ENCODE data around the gene SSBP2.

The SSBP2 gene

DNA sequence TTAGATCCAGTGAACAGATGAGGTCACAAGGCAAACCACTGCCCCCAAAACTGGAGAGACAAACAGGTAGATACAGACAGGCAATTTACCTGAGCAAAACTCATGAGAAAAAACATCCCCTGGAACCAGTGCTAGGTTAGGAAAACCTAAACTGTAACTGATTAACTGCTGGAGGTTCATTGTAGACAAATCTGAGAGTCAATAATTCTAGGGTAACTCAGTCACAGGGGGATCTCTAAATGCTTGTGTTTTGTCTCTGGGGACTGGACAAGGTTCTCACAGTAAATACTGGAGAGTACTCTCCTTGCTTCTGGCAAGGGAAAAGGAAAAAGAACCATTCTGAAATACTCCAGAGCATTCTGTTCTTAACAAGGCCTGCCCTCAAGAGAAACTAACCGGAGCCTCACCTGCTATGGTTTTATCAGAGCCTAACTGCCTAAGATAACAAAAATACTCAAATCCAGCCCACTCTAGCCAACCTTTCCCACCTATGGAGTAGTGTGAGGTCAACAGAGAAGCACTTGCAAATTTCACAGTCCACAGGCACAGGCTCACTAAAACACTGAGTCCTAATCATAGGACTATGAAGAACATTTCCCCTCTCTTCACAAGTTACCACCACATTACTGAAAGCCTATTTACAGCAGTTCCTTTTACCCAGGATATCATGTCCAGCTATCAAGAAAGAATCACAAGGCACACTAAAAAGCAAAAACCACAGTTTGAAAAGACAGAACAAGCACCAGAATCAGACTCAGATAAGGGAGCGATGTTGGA is 217.1 kb downstream of the SSBP2 start:
- DNase-seq (ENCODE audit: low read depth, low spot score): no peak
- TF ChIP-seq, protein P1, sequence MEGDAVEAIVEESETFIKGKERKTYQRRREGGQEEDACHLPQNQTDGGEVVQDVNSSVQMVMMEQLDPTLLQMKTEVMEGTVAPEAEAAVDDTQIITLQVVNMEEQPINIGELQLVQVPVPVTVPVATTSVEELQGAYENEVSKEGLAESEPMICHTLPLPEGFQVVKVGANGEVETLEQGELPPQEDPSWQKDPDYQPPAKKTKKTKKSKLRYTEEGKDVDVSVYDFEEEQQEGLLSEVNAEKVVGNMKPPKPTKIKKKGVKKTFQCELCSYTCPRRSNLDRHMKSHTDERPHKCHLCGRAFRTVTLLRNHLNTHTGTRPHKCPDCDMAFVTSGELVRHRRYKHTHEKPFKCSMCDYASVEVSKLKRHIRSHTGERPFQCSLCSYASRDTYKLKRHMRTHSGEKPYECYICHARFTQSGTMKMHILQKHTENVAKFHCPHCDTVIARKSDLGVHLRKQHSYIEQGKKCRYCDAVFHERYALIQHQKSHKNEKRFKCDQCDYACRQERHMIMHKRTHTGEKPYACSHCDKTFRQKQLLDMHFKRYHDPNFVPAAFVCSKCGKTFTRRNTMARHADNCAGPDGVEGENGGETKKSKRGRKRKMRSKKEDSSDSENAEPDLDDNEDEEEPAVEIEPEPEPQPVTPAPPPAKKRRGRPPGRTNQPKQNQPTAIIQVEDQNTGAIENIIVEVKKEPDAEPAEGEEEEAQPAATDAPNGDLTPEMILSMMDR (IDR thresholded peaks at IDR 0.05; ENCODE audit: insufficient read depth, low read length, missing control alignments): no peak
- H3K4me3 ChIP-seq (ENCODE audit: low read depth, low read length): no peak overlapping the region
- ChIA-PET POLR2A (no interaction called here), CTCF (no interaction called here)

DNA sequence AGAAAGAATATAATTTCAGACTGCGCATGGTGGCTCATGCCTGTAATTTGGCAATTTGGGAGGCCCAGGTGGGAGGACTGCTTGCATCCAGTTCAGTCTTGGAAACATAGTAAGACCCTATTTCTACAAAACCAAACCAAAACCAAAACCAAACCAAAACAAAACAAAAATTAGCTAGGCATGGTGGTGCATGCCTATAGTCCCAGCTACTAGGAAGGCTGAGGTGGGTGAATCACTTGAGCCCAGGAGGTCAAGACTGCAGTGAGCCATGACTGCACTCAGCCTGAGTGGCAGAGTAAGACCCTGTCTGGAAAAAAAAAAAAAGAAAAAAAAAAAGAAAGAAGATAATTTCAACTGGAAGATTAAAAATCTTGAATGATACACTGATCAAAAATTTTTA is 220.0 kb downstream of the SSBP2 start:
- H3K4me3 ChIP-seq (ENCODE audit: low read depth, low read length): no peak overlapping the region
- CTCF ChIA-PET: no interaction called here
- POLR2A ChIA-PET: no interaction called here
- TF ChIP-seq, protein P1 (IDR thresholded peaks at IDR 0.05; ENCODE audit: insufficient read depth, low read length, missing control alignments): no peak
- no peak for DNase-seq (ENCODE audit: low read depth, low spot score)

- ChIA-PET CTCF (no interaction called here), POLR2A (no interaction called here)
- DNase-seq (ENCODE audit: low read depth, low spot score): peak; percentile 37
- TF ChIP-seq, protein P1 (IDR thresholded peaks at IDR 0.05; ENCODE audit: insufficient read depth, low read length, missing control alignments): no peak
- no peak overlapping the region for H3K4me3 ChIP-seq (ENCODE audit: low read depth, low read length)
Measured at GRCh38 chr5:81525690-81526089, 225.2 kb downstream of the SSBP2 start.

DNA sequence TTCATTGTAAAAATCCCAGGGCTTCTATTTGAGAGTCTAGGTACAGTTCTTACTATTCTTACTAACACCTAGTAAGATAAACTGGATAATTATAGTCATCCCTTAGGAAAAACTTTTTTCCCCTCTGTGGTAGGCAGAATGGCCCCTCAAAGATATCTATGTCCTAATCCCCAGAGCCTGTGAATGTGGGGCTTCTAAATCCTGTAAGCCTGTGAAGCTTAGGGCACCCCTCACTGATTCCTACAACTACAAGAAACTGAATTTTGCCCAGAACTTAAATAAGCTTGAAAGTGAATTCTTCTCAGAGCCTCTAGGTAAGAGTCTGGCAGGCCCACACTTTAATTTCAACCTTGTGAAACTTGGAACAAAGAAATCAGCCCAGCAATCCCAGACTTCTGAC is 226.9 kb downstream of the SSBP2 start:
- H3K4me3 ChIP-seq (ENCODE audit: low read depth, low read length): no peak overlapping the region
- ChIA-PET POLR2A (no interaction called here), CTCF (interaction anchor here (1.0 kb wide), 1 partner anchor 327 kb away, joined by 3 read pairs; no protein-coding TSS in a partner anchor)
- TF ChIP-seq, protein P1 (IDR thresholded peaks at IDR 0.05; ENCODE audit: insufficient read depth, low read length, missing control alignments): no peak
- DNase-seq (ENCODE audit: low read depth, low spot score): no peak

- no peak overlapping the region for H3K4me3 ChIP-seq (ENCODE audit: low read depth, low read length)
- ChIA-PET CTCF (no interaction called here), POLR2A (no interaction called here)
- no peak for DNase-seq (ENCODE audit: low read depth, low spot score)
- TF ChIP-seq, protein P1 (IDR thresholded peaks at IDR 0.05; ENCODE audit: insufficient read depth, low read length, missing control alignments): no peak
Measured at GRCh38 chr5:81522571-81522970, 228.3 kb downstream of the SSBP2 start.

DNA sequence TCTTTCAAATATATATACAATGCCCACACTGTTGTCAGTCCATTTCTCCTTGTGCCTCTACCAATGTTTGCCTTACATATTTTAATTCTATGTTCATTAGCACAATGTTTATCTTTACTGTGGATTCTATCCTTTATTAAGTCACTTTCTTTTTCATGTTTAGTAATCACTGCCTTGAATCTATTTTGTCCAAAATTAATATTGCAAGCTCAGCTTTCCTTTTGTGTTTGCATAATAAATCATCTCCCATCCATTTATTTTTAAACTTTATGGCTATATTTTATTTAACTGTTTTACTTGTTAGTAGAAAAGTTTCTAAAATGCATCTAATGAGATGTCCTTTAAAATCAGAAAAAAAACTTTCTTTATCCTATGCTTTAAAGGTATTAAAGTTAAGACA is 230.1 kb downstream of the SSBP2 start:
- ChIA-PET CTCF (no interaction called here), POLR2A (no interaction called here)
- DNase-seq (ENCODE audit: low read depth, low spot score): no peak
- H3K4me3 ChIP-seq (ENCODE audit: low read depth, low read length): no peak overlapping the region
- TF ChIP-seq, protein P1 (IDR thresholded peaks at IDR 0.05; ENCODE audit: insufficient read depth, low read length, missing control alignments): no peak
